ENCODE results near the gene KLHL15.

DNA sequence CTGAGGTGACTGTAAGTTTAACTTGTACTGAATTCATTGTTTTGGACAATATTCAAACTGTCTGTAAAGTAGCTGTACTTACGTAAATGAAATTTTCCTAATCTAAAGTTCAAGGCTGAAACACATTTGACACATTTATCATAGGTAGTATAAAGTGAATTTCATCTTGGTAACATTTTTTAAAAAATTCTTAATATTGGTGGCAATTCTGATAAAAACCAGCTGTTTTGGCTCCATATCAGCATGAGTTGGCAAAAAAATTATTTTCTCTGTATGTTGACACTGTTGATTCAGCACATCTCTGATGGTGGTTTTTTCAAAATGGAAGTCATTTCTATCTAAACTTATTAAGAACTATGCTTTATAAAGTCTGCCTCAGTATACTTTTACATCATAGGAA is 88.3 kb downstream of the KLHL15 start:
- TF ChIP-seq, protein P1, sequence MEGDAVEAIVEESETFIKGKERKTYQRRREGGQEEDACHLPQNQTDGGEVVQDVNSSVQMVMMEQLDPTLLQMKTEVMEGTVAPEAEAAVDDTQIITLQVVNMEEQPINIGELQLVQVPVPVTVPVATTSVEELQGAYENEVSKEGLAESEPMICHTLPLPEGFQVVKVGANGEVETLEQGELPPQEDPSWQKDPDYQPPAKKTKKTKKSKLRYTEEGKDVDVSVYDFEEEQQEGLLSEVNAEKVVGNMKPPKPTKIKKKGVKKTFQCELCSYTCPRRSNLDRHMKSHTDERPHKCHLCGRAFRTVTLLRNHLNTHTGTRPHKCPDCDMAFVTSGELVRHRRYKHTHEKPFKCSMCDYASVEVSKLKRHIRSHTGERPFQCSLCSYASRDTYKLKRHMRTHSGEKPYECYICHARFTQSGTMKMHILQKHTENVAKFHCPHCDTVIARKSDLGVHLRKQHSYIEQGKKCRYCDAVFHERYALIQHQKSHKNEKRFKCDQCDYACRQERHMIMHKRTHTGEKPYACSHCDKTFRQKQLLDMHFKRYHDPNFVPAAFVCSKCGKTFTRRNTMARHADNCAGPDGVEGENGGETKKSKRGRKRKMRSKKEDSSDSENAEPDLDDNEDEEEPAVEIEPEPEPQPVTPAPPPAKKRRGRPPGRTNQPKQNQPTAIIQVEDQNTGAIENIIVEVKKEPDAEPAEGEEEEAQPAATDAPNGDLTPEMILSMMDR (conservative IDR thresholded peaks at IDR 0.05; ENCODE audit: low read depth, low read length): no peak
- TF ChIP-seq POLR2A (IDR thresholded peaks at IDR 0.05; ENCODE audit: low read depth, low read length) (no peak), FOS (IDR thresholded peaks at IDR 0.05; ENCODE audit: low read depth, low read length) (no peak), RAD21 (IDR thresholded peaks at IDR 0.05; ENCODE audit: low read length) (no peak), SMC3 (IDR thresholded peaks at IDR 0.05; ENCODE audit: low read depth, low read length) (no peak), CHD1 (IDR thresholded peaks at IDR 0.05; ENCODE audit: low read depth, low read length) (no peak), BHLHE40 (IDR thresholded peaks at IDR 0.05; ENCODE audit: low read depth, low read length) (no peak)
